Vagina (tissue), 2 donors: Measurements from ENCODE around the gene CYBC1.

ENCODE experiments used
- POLR2A ChIP-seq, 2 donors: fragments of 450-650 bp; IDR thresholded peaks; one replicate each; pipeline ENCODE4 v1.6.1; 2017; ENCODE audit warnings: antibody characterized with exemption in 2 of 2, mild to moderate bottlenecking in 2 of 2, moderate library complexity in 2 of 2
- POLR2AphosphoS5 ChIP-seq, 2 donors: sonication (generic); formaldehyde crosslinking; IDR thresholded peaks; one replicate each; pipeline ENCODE4 v1.9.0; 2017; ENCODE audit warnings: antibody characterized with exemption in 2 of 2, mild to moderate bottlenecking in 2 of 2, low read depth in 1 of 2; ENCODE audit not compliant: insufficient read depth in 1 of 2
- TF ChIP-seq, protein P1 (sequence below), 3 experiments: fragments of 450-650 bp in 2 of 3; fragments of 200-600 bp in 1 of 3; sonication (generic) in 1 of 3; IDR thresholded peaks; one replicate each; pipeline ENCODE4 v1.5.1; 2017 to 2019; ENCODE audit warnings: antibody characterized with exemption in 3 of 3, mild to moderate bottlenecking in 2 of 3, moderate library complexity in 2 of 3

DNA sequence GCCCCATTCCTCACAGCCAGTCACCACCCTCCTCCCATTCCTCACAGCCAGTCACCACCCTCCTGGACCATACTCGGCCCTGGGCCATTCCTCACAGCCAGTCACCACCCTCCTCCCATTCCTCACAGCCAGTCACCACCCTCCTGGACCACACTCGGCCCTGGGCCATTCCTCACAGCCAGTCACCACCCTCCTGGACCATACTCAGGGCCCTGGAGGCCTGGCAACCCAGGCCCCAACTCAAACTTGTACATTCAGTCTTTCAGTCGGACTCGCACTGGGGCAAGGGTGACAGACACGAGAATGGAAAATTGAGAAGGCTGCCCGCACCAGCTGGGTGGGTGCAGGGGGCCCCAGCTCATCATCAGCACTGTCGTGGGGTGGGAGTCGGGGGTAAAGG lies 38.6 kb upstream of the CYBC1 start:
- TF ChIP-seq, protein P1, sequence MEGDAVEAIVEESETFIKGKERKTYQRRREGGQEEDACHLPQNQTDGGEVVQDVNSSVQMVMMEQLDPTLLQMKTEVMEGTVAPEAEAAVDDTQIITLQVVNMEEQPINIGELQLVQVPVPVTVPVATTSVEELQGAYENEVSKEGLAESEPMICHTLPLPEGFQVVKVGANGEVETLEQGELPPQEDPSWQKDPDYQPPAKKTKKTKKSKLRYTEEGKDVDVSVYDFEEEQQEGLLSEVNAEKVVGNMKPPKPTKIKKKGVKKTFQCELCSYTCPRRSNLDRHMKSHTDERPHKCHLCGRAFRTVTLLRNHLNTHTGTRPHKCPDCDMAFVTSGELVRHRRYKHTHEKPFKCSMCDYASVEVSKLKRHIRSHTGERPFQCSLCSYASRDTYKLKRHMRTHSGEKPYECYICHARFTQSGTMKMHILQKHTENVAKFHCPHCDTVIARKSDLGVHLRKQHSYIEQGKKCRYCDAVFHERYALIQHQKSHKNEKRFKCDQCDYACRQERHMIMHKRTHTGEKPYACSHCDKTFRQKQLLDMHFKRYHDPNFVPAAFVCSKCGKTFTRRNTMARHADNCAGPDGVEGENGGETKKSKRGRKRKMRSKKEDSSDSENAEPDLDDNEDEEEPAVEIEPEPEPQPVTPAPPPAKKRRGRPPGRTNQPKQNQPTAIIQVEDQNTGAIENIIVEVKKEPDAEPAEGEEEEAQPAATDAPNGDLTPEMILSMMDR (IDR thresholded peaks at IDR 0.05) = no peak
- TF ChIP-seq POLR2A (IDR thresholded peaks at IDR 0.05) = no peak
- no peak for TF ChIP-seq POLR2AphosphoS5 (IDR thresholded peaks at IDR 0.05; ENCODE audit: insufficient read depth in 1 of 2, low read depth in 1 of 2)
